Esophagus squamous epithelium (tissue), 5 donors: Measurements from ENCODE around the gene PHACTR1. TPM values are rescaled to one million over a fixed set of nuclear protein-coding genes. Genes with fewer than 3 reads are reported as not detected.

ENCODE experiments used
- DNase-seq: peaks from one replicate; lab custom pipeline; 2025; lab: John Stamatoyannopoulos, UW
- H3K27ac ChIP-seq, 4 donors: fragments of 200-600 bp; sonication (generic); one replicate each; pipeline ENCODE4 v1.5.1; 2016 to 2019; ENCODE audit warnings: mild to moderate bottlenecking in 1 of 4
- H3K27me3 ChIP-seq, 4 donors: fragments of 200-600 bp; sonication (generic); 1 replicate in 3 of 4; 2 replicates in 1 of 4; pipeline versions ENCODE4 v1.5.1 to v1.6.0; 2017 to 2021; ENCODE audit warnings: antibody characterized with exemption in 1 of 4
- H3K36me3 ChIP-seq, 3 donors: fragments of 200-600 bp; sonication (generic); one replicate each; pipeline ENCODE4 v1.5.1; 2016 to 2019
- H3K4me1 ChIP-seq, 3 donors: fragments of 200-600 bp; sonication (generic); one replicate each; pipeline ENCODE4 v1.5.1; 2017 to 2019
- H3K4me3 ChIP-seq, 4 donors: fragments of 200-600 bp; sonication (generic); 1 replicate in 3 of 4; 2 replicates in 1 of 4; pipeline ENCODE4 v1.5.1; 2016 to 2019; ENCODE audit warnings: mild to moderate bottlenecking in 2 of 4, moderate library complexity in 1 of 4
- H3K9me3 ChIP-seq, 3 donors: fragments of 200-600 bp; sonication (generic); one replicate each; pipeline ENCODE4 v1.5.1; 2016 to 2019
- POLR2A ChIP-seq, 4 donors: fragments of 450-650 bp; IDR thresholded peaks; one replicate each; pipeline ENCODE4 v1.6.1; 2017; ENCODE audit warnings: antibody characterized with exemption in 4 of 4, mild to moderate bottlenecking in 4 of 4, moderate library complexity in 3 of 4
- WGBS, 2 donors: methylation state at CpG; one replicate each; pipeline ENCODE4 v1.1.5; 2018; 5-methylcytosine and 5-hydroxymethylcytosine counted together
- intact Hi-C: fragments of 100-400 bp; cut with DNase I; formaldehyde crosslinking; loops from one replicate; pipeline ENCODE4 v1.15.0; 2022
- total RNA-seq, 4 donors: library from RNA; depleted of rRNA; stranded (reverse); fragments of >200 nt; gene quantifications; one replicate each; pipeline ENCODE4 v1.1.0, GENCODE V29; 2016
- TF ChIP-seq, protein P1 (sequence below), 6 experiments: fragments of 450-650 bp in 4 of 6; fragments of 200-600 bp in 2 of 6; sonication (generic) in 2 of 6; IDR thresholded peaks; one replicate each; pipeline ENCODE4 v1.5.1; 2016 to 2019; ENCODE audit warnings: antibody characterized with exemption in 6 of 6, mild to moderate bottlenecking in 4 of 6, moderate library complexity in 4 of 6
- donor health status: DM: yes; HTN: yes; CAD: no.

The PHACTR1 gene
- total RNA-seq, 4 donors from 2014 or later: 1.5 to 7.2 (median 4.5) TPM

DNA sequence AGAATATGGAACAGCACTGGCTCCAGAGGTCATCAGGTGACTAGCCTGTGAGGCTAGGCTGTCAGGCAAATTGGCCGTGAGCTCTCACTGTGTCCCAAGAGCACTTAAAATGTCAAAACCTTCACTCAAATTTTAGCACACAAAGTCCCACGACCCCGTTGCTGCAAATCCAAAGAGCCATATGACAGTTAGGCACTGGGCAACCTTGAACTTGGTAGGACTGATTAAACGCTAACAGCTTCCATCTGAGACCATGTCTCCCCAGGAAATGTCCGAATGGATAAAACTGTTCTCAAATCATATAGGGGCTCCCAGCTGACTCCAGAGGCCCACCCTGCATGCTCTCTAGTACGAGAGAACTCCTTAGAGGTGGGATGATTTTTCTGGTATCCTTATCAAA, 196.6 kb downstream of the PHACTR1 start:
- H3K4me3 ChIP-seq: no peak overlapping the region
- no peak for DNase-seq
- no peaks in the 10 kb centered on the region for H3K27me3 ChIP-seq
- no peaks in the 10 kb centered on the region for H3K4me1 ChIP-seq
- 66 to 77% methylated on average over 6 of the region's 6 CpGs for WGBS, 2 donors
- no peak overlapping the region for H3K27ac ChIP-seq
- no peaks in the 10 kb centered on the region for H3K9me3 ChIP-seq
- intact Hi-C loops: loop anchor here (5.0 kb wide), 1 partner anchor 419 kb away; no protein-coding TSS in a partner anchor
- TF ChIP-seq POLR2A (IDR thresholded peaks at IDR 0.05): no peak
- TF ChIP-seq, protein P1, sequence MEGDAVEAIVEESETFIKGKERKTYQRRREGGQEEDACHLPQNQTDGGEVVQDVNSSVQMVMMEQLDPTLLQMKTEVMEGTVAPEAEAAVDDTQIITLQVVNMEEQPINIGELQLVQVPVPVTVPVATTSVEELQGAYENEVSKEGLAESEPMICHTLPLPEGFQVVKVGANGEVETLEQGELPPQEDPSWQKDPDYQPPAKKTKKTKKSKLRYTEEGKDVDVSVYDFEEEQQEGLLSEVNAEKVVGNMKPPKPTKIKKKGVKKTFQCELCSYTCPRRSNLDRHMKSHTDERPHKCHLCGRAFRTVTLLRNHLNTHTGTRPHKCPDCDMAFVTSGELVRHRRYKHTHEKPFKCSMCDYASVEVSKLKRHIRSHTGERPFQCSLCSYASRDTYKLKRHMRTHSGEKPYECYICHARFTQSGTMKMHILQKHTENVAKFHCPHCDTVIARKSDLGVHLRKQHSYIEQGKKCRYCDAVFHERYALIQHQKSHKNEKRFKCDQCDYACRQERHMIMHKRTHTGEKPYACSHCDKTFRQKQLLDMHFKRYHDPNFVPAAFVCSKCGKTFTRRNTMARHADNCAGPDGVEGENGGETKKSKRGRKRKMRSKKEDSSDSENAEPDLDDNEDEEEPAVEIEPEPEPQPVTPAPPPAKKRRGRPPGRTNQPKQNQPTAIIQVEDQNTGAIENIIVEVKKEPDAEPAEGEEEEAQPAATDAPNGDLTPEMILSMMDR (IDR thresholded peaks at IDR 0.05): no peak
- no peaks in the 10 kb centered on the region for H3K36me3 ChIP-seq

DNA sequence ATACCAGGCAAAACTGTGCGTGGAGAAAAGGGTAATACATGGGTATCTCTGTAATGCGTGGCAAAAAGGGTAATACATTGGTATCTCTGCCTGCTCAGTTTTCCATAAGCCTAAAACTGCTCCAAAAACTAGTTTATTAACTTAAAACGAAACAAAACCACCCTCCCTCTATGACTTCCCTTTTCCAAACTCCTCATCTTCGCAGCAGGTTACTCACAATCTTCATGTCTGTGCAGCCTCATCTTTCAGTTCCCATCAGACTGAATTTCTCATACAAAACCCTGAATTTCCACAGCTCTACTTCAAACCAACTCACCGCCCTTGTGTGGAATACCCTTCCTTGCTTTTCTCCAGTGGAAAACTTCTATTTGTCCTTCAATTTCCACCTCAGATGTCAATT, 199.4 kb downstream of the PHACTR1 start:
- 75 to 76% methylated on average over 5 of the region's 5 CpGs for WGBS, 2 donors
- H3K4me1 ChIP-seq: no peaks in the 10 kb centered on the region
- TF ChIP-seq POLR2A (IDR thresholded peaks at IDR 0.05): no peak
- TF ChIP-seq, protein P1 (IDR thresholded peaks at IDR 0.05): no peak
- H3K27ac ChIP-seq: no peak overlapping the region
- H3K9me3 ChIP-seq: no peaks in the 10 kb centered on the region
- no peaks in the 10 kb centered on the region for H3K36me3 ChIP-seq
- intact Hi-C loops: no loop called here
- no peak for DNase-seq
- H3K27me3 ChIP-seq: no peaks in the 10 kb centered on the region
- no peak overlapping the region for H3K4me3 ChIP-seq

DNA sequence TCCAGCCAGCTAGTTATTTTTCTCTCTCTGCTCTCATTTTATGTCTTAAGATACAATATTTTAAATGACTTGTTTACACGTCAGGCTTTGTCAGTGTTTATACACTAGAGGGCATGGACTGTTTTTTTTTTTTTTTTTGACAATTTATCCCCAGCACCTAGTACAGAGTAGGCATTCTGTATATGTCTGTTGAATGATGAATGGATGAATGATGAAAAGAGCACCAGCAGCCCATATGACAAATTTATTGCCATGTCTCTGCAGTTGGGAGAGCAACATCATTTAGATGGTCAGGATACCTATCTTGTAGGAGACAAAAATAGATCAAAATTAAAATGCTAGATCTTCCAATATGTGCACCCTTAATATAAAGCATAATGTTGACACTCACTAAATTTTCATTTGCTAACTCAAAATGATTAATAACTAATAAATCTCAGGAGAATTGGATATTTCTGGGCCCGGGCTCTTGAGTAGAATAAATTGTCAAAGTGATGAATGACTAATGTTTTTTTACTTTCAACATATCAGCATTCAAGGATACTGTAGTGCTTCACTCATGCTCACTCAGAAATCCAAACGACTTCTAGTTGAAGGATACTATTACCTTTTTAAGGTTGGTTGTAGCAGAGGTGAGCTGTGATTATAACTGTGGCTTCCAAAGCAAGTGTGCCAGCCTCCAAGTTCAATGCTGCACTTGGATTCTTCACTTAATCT, 200.0 kb downstream of the PHACTR1 start:
- no peak for DNase-seq
- Histone ChIP-seq H3K4me3 (no peak overlapping the region), H3K27me3 (no peaks in the 10 kb centered on the region), H3K4me1 (no peaks in the 10 kb centered on the region), H3K27ac (no peak overlapping the region), H3K9me3 (no peaks in the 10 kb centered on the region), H3K36me3 (no peaks in the 10 kb centered on the region)
- intact Hi-C loops: no loop called here
- no peak for TF ChIP-seq POLR2A (IDR thresholded peaks at IDR 0.05)
- TF ChIP-seq, protein P1 (IDR thresholded peaks at IDR 0.05): no peak
- WGBS, 2 donors: 55 to 57% methylated on average over 3 of the region's 3 CpGs

DNA sequence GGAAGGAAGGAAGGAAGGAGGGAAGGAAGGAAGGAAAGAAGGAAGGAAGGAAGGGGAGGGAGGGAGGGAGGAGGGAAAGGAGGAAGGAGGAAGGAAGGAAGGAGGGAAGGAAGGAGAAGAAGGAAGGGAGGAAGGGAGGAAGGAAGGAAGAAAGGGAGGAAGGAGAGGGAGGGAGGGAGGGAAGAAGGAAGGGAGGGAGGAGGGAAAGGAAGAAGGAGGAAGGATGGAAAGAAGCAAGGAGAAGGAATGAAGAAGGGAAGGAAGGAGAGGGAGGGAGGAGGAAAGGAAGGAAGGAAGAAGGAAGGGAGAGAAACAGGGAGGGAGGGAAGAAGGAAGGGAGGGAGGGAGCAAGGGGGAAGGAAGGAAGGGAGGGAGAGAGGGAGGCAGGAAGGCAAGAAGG, 204.9 kb downstream of the PHACTR1 start:
- DNase-seq: no peak
- Histone ChIP-seq H3K36me3 (no peaks in the 10 kb centered on the region), H3K4me3 (no peak overlapping the region), H3K27me3 (no peaks in the 10 kb centered on the region), H3K4me1 (no peaks in the 10 kb centered on the region), H3K27ac (no peak overlapping the region), H3K9me3 (no peaks in the 10 kb centered on the region)
- TF ChIP-seq POLR2A (IDR thresholded peaks at IDR 0.05): no peak
- intact Hi-C loops: no loop called here

DNA sequence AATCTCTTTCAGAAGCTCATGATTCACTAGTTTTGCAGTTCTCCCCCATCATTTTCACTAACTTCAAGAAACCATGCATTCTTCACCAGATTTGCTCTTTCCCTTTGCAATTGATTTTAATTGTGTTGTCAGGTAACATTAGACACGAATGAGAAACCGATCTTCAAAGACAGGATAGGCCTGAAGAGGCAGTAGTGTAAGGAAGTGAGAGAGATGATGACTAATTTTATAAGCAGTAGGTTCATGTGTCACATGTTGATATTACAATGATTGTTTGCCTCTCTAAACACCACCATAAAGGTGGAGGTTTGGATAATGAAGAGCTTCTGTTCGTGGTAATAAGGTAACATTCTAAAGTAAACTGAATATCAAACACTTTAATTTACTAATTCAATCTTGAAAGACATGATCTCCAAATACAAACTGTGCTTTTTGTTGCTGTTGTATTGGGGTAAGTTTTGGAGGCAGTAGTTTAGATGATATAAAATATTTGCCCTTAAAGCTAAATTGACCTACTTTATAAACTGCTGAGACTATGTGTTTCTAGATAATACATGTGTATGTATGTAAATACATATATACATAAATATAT, 207.2 kb downstream of the PHACTR1 start:
- peaks cover 0 to 19% (median 0%) of the 10 kb centered on the region in 4 donors for H3K27me3 ChIP-seq
- H3K36me3 ChIP-seq: no peaks in the 10 kb centered on the region
- H3K27ac ChIP-seq: no peak overlapping the region
- H3K4me3 ChIP-seq: no peak overlapping the region
- intact Hi-C loops: no loop called here
- WGBS, 2 donors: 43 to 54% methylated on average over 3 of the region's 3 CpGs
- no peak for TF ChIP-seq POLR2A (IDR thresholded peaks at IDR 0.05)
- TF ChIP-seq, protein P1 (IDR thresholded peaks at IDR 0.05): no peak
- no peak for DNase-seq
- H3K4me1 ChIP-seq: no peaks in the 10 kb centered on the region
- H3K9me3 ChIP-seq: no peaks in the 10 kb centered on the region
